ENCODE measurements around the gene HOXC10.

GRCh38 chr12:54029529-54030441 is 44.8 kb downstream of the HOXC10 start:
- TF ChIP-seq CTCF (conservative IDR thresholded peaks at IDR 0.05; ENCODE audit: low read length) = no peak
- TF ChIP-seq EZH2phosphoT487 (IDR thresholded peaks at IDR 0.05; ENCODE audit: borderline replicate concordance) = no peak

All from Loucy (cell line).